HL-60 (cell line): ENCODE results near the gene XKR7.

Experiments used
- DNase-seq, 2 experiments: peaks; one replicate each; pipeline ENCODE4 v3.0.0-alpha.2; 2010 to 2020; ENCODE audit warnings: low read depth in 1 of 2, low spot score in 1 of 2
- H3K27ac ChIP-seq: fragments of 250-450 bp; sonication (Bioruptor Pico); replicated peaks from 2 replicates; pipeline ENCODE4 v1.5.1; 2020; ENCODE audit warnings: mild to moderate bottlenecking, moderate library complexity
- H3K27me3 ChIP-seq: fragments of 250-450 bp; sonication (Bioruptor Pico); 2 replicates; pipeline ENCODE4 v1.5.1; 2021; ENCODE audit warnings: mild to moderate bottlenecking, moderate library complexity; ENCODE audit not compliant: insufficient read depth, poor library complexity, severe bottlenecking
- H3K4me3 ChIP-seq: replicated peaks from 2 replicates; pipeline ENCODE4 v1.5.1; 2011; ENCODE audit warnings: mild to moderate bottlenecking, control low read depth, low read length; ENCODE audit not compliant: insufficient read depth
- CTCF ChIP-seq: IDR thresholded peaks from one replicate; pipeline ENCODE4 v1.5.1; 2011; ENCODE audit warnings: low read length, control low read depth, inconsistent platforms; ENCODE audit not compliant: insufficient read depth
- GABPA ChIP-seq: IDR thresholded peaks from 2 replicates; pipeline ENCODE4 v1.6.1; 2012; ENCODE audit warnings: low read depth
- POLR2AphosphoS5 ChIP-seq: IDR thresholded peaks from 2 replicates; pipeline ENCODE4 v1.6.1; 2012; ENCODE audit warnings: low read depth
- REST ChIP-seq: IDR thresholded peaks from 2 replicates; pipeline ENCODE4 v1.6.1; 2012; ENCODE audit warnings: low read depth; ENCODE audit not compliant: insufficient replicate concordance
- SPI1 ChIP-seq: IDR thresholded peaks from 2 replicates; pipeline ENCODE4 v1.6.1; 2012; ENCODE audit warnings: low read depth, mild to moderate bottlenecking, borderline replicate concordance

Gene XKR7

GRCh38 chr20:31937820-31938219, 30.1 kb upstream of the XKR7 start:
- Histone ChIP-seq H3K4me3 (no peak overlapping the region), H3K27me3 (no peaks in the 10 kb centered on the region), H3K27ac (no peak overlapping the region)
- no peak for DNase-seq
- no peak for TF ChIP-seq REST
- no peak for TF ChIP-seq GABPA
- no peak for TF ChIP-seq POLR2AphosphoS5
- TF ChIP-seq SPI1, result no peak
- TF ChIP-seq CTCF, result no peak

GRCh38 chr20:31939661-31940060, 28.3 kb upstream of the XKR7 start:
- no peak for DNase-seq
- Histone ChIP-seq H3K4me3 (no peak overlapping the region), H3K27ac (no peak overlapping the region), H3K27me3 (no peaks in the 10 kb centered on the region)
- no peak for TF ChIP-seq REST
- TF ChIP-seq GABPA, result no peak
- no peak for TF ChIP-seq SPI1
- no peak for TF ChIP-seq POLR2AphosphoS5
- TF ChIP-seq CTCF, result no peak

GRCh38 chr20:31943052-31943471, 24.9 kb upstream of the XKR7 start:
- no peak for DNase-seq
- H3K4me3 ChIP-seq, result no peak overlapping the region
- H3K27me3 ChIP-seq, result no peaks in the 10 kb centered on the region
- TF ChIP-seq SPI1, result no peak
- no peak for TF ChIP-seq GABPA
- TF ChIP-seq CTCF, result no peak
- TF ChIP-seq REST, result no peak
- no peak for TF ChIP-seq POLR2AphosphoS5
- no peak overlapping the region for H3K27ac ChIP-seq
